Astrocyte (in vitro differentiated cells and primary cell): Measurements from ENCODE around the gene FBXO8.

ENCODE experiments used
- CTCF ChIP-seq: IDR thresholded peaks from 2 replicates; pipeline ENCODE4 v1.5.1; 2011; ENCODE audit warnings: low read depth, mild to moderate bottlenecking, inconsistent platforms, low read length, moderate library complexity; ENCODE audit not compliant: insufficient read depth
- EZH2 ChIP-seq: IDR thresholded peaks from 2 replicates; pipeline ENCODE4 v1.6.1; 2012; ENCODE audit warnings: mild to moderate bottlenecking, low read length, inconsistent platforms; ENCODE audit not compliant: insufficient read depth

GRCh38 chr4:174260099-174260498 is 23.4 kb downstream of the FBXO8 start:
- no peak for TF ChIP-seq CTCF
- no peak for TF ChIP-seq EZH2
